ENCODE data around the gene WNT5B.

The WNT5B gene

DNA sequence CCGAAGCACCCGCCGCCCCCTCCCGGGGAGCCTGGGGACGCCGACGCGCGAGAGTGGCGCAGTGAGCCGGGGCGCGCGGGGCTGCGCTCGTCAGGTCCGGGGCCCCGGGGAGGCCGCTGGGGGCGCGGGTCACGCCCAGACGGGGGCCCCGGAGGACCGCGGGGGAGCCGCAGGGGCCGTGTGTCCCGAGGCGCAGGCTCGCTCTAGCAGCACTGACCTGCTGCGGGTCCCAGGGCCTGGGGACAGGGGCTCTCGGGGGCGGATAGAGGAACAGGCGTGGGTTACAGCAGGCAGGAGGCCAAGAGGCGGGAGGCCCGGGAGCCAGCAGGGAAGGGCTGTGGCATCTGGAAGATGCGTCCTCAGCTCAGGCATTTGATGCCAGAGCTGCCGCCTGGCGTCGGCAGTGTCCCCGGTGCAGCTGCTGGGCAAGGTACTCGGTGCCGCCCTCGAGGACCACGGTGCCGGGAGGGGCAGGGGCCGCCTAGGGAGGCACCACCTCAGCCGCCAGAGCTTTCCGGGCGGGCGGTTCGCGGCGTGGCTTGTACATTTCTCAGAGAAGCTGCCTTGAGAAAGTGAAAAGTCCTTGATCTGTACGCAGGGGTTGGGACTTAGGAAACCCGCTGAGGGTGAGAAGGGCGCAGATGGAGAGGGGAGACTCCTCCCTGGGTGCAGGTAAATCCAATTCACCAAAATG lies 1.2 kb downstream of the WNT5B start:
- peak; percentile 53 for DNase-seq (ENCODE audit: low spot score)

DNA sequence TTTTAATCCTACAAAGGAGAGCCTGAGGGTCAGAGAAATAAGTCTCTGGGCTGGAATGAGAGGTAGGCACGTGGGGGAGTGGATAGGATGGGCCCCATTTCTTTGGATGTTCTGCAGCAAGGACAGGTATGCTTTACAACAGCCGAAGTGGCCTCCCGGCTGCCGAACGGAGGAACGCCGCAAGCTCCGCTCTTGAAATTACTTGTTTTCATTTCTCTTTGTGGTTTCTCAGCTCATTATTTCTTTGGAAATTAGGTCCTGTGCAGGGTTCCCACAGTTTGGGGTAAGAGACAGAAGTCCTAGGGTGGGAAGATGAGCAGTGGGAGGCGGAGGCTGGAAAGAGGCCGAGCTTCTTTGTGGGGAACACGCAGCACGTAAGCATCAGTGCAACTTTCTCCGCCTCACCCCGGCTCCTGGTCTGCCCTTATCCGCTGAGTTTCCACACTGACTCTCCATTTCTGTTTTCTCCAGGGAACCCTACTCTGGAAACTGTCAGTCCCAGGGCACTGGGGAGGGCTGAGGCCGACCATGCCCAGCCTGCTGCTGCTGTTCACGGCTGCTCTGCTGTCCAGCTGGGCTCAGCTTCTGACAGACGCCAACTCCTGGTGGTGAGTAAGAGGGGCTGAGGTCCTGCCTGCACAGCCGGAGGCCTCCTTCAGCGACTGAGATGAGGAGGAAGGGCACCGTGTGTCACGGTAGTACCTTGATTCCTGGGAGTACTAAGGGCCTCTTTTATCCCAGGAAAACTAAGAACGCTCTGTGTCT lies 2.0 kb downstream of the WNT5B start:
- DNase-seq (ENCODE audit: low spot score) = no peak

DNA sequence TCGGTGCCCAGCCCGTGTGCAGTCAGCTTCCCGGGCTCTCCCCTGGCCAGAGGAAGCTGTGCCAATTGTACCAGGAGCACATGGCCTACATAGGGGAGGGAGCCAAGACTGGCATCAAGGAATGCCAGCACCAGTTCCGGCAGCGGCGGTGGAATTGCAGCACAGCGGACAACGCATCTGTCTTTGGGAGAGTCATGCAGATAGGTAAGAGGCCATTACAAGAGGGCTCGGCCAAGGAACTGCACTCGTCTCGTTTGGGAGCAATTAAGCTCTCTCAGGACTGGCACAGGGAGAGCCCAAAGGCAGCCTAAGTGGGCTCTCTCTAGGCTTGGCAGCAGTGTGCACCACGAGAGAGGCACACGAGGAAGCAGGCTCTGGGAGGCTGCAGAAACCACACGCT lies 3.7 kb downstream of the WNT5B start:
- DNase-seq (ENCODE audit: low spot score) = no peak

DNA sequence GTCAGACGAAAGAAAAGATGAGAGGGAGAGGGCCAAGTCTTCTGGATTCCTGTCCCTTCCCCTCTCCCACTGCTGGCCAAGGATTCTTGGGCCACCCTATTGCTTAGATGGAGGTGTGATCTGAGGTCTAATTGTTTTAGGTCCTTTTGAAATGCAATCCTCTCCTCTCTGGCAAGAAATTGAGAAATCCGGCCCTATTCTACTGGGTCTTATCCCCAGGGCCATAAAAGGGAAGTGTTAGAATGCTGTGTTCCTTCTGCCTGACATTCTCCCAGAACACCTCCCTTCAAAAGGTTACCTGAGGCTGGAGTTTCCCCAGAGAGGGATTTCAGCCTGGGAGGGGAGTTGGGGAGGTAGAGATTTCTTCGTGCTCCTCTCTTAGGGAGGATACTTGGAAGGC lies 4.4 kb downstream of the WNT5B start:
- DNase-seq (ENCODE audit: low spot score) = no peak

DNA sequence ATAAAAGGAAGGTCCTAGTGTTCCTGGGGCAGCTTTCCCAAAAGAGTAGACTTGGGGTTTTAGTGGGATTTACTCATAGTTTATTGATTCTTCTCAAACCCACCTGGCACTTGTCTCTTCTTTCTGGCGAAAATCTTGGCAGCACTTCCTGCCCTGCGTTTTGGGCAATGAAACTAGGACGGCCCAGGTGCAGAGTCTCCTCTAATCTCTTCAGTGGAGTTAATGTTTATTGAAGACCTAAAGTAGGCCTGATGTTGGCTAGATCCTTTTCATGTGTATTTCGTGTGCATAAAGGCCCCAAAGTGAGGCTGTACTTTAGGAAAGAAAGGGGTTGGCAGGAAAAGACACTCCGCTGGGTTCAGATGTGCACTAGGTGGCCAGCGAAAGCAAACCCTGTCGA lies 5.1 kb downstream of the WNT5B start:
- DNase-seq (ENCODE audit: low spot score) = no peak

DNA sequence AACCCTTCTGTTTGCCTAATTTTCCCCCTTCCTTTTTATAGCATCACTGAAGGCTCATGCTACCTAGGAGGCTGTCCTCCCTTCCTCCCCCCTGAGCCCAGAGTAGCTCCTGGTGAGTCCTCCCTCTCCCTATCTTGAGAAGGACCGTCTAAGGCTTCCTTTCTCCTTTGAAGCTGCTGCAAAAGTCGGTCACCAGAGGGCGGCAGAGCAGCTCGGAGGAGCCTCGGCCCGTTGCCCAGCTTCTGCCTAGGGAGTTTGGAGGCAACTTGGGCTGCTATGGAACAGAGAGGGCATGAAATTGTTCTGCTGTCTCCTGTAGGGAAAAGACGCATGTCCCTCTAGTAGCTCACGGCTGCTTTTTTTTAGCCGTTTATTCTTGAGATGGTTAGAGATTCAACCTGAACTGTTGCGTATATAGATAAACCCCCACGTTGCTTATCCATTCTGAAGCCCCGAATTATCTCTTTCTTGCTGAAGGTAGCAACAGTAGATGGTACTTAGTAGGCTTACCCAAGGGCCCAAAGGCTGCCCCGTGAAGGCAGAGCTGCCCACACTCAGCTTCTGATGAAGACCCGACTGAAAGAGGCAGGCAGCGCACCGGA lies 5.7 kb downstream of the WNT5B start:
- peak; percentile 81 for DNase-seq (ENCODE audit: low spot score)

DNA sequence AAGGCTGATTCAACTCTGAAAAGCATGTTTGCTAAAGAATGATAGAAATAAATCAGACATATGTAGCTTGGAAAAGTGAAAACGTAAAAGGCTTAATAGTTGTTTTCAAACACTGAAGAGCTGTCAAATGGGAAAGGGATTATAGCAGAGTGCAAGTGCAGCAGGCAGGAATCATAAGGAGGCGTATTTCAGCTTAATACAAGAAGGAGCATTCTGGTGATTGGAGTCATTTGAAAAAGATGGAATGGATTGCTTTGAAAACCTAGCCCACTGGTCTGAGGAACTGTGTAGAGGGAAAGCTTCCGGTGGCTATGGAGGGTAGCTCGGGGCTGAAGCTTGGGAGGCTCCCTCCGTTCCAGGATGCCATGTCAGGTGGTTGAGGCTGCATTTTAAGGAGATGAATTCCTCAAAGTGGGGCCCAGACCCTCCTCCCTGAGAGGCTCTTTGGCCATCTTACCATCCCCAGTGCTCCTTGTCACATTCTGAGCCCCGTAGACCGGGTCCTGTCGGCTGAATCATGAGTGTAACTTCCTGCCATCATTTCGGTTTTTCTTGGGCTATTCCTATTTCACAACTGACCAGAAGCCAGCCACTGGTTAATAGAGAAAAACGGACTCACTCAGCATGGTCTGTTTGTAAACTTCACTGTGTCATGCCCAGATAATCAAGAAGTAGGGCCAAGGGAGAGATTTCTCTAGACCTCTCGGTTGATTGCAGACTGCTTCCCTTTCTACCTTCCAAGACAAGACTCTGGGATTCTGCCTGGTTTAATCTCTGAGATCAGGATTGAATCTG lies 6.5 kb downstream of the WNT5B start:
- no peak for DNase-seq (ENCODE audit: low spot score)

DNA sequence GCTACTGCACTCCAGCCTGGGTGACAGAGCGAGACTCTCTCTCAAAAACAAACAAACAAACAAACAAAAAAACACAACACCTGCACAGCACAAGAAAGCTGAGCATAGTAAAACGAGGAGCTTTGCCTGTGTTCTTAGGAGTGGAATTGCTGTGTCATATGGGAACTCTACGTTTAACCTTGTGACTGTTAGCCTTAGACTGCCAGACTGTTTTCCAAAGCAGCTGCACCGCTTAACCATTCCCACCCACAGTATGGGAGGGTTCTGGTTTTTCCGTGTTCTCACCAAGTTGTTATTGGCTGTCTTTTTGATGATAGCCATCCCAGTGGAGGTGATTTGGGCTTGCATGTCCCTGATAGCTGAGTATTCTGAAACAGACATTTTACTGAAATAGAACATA lies 9.2 kb downstream of the WNT5B start:
- DNase-seq (ENCODE audit: low spot score) = no peak

DNA sequence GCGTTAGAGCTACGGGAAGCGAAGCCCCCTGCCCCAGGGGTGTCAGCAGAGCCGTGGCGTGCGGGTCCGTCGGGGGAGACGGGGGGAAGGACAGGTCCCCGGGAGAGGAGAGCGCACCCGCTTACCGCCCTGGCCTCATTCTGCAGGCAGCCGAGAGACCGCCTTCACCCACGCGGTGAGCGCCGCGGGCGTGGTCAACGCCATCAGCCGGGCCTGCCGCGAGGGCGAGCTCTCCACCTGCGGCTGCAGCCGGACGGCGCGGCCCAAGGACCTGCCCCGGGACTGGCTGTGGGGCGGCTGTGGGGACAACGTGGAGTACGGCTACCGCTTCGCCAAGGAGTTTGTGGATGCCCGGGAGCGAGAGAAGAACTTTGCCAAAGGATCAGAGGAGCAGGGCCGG lies 10.5 kb downstream of the WNT5B start:
- no peak for DNase-seq (ENCODE audit: low spot score)

DNA sequence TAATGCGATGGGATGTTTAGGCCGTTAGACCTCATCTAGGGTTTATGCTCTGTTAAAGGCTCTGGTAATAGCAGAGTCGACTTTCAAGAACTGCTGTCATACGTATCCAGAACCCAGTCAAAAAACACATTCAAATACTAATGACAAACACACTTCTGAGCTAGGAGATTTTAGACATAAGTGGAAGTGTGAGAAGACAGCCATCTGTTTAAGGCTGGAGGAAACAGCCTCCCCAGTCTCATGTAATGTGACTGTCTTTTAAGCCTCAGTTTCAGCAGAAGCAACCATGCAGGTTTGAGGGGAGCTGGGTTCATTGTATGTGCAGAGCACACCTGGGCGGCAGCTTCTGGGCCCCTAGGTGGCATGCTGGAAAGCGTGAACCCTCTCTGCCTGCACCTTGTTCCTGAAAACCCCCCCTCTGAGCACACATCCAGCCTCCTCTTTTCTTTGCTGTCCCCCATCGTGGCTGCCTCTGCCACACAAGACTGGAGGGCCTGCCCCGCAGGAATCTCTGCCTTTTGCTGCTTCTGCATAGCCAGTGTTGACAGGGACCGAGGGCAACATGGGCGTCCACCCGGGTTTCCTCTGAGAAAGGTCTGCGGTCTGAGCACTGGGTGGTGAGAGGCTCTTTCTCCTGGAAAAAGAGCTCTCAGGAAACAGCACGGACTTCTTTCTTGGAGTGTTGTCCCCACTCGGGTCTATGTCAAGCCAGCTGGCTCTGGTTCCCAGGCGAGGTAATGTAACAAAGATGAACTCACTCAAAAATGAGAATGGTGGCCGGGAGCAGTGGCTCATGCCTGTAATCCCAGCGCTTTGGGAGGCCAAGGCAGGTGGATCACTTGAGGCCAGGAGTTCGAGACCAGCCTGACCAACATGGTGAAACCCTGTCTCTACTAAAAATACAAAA lies 11.6 kb downstream of the WNT5B start:
- DNase-seq (ENCODE audit: low spot score) = no peak

DNA sequence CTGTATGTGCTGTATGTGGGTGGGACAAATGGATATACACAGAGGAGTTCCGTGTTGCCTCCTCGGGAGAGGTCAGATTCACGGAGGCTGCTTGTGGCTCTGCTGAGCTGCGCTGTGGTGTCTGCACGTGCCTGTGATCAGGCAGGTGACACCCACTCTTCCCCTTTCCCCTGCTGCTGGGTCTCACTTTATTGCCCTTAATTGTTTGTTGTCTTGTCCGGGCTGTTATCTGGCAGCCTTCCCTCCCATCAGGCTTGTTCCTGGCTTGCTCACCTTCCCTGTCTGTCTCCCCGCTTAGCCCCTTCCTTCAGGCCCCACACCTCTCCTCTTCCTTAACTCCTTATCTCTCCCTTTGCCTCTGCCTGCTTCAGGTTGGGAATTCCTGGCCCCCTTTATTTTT lies 13.5 kb downstream of the WNT5B start:
- DNase-seq (ENCODE audit: low spot score) = no peak

DNA sequence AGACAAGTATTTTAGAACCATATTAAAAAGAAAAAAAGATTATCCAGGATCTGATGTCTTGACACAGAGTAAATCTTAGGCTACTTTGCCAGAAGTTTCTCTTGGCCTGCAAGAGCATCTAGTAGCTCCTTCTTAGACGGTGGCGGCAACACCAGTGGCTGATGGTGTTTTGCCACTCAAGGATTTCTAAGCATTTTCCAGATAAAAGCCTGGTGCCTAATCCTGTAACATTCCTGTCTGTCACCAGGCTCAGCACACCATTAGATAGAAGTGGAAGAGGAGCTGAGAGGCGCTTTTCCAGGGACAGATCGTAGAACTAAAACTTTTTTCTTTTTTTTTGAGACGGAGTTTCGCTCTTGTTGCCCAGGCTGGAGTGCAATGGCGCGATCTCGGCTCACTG lies 14.0 kb downstream of the WNT5B start:
- no peak for DNase-seq (ENCODE audit: low spot score)

DNA sequence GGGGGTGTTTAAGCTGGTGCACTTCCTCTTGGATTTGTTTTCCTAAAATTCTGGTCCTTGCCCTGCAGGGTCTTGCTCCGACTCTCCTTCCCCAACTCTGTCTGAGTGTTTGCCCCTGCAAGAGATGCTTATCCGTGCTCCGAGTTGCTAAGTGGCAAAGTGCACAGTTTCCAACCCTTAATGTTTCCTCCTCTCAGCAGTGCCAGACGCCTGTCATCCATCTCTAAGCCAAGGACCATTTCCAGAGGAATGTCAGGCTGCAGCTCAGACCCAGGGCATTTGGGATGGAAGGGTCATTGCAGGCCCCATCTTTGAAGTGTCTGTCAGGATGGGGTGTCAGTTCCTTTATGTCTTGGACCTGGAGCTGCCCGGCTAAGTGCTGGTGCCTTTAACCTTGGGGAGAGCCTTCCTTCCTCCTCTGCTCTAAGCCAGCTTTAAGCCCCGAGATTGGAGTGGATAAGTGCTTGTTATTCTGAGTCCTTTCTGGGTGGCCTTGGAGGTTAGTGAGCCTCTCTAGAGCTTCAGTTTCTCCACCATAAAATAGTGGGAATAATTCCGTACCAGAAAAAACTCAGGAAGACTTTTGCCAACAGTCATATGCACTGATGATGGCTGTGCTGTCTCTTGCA lies 15.0 kb downstream of the WNT5B start:
- no peak for DNase-seq (ENCODE audit: low spot score)

DNA sequence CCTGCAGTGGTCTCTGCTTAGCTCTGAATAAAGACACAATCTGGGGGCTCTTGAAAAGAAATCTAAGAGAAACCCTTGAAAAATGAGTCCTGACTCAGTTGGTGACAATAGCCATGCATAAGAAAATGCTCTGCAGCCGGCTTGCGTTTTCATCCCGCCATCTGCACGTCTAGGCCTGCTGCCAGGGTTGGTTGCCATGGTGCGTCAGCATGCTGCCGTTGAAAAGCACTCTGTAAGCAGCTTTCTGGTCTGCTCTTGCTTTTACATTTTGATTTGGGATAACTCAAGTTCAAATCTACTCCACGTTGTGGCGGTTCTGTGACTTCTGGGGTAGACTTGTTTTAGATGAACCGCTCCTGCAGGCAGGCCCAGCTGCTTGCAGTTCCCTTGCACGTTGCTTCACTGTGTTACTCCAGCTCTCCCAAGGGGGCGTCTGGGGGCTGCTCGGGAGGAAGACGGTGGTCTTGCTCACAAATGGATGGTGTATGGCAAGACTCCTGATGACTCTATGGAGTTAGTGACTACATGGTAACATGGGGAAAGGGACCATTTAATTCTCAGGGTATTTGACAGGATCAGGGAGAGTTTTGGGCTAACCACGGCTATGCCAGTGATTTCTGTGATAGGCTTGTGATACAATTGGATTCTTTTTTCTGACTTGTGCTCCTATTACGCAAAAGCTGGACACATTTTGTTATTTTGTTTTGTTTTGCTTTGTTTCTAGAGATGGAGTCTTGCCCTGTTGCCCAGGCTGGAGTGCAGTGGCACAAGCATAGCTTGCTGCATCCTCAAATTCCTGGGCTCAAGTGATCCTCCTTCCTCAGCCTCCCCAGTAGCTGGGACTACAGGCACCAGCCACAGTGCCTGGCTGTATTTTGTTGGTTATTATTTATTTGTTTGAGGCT lies 15.8 kb downstream of the WNT5B start:
- DNase-seq (ENCODE audit: low spot score) = no peak

DNA sequence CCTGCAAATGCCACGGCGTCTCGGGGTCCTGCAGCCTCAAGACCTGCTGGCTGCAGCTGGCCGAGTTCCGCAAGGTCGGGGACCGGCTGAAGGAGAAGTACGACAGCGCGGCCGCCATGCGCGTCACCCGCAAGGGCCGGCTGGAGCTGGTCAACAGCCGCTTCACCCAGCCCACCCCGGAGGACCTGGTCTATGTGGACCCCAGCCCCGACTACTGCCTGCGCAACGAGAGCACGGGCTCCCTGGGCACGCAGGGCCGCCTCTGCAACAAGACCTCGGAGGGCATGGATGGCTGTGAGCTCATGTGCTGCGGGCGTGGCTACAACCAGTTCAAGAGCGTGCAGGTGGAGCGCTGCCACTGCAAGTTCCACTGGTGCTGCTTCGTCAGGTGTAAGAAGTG lies 16.8 kb downstream of the WNT5B start:
- no peak for DNase-seq (ENCODE audit: low spot score)

DNA sequence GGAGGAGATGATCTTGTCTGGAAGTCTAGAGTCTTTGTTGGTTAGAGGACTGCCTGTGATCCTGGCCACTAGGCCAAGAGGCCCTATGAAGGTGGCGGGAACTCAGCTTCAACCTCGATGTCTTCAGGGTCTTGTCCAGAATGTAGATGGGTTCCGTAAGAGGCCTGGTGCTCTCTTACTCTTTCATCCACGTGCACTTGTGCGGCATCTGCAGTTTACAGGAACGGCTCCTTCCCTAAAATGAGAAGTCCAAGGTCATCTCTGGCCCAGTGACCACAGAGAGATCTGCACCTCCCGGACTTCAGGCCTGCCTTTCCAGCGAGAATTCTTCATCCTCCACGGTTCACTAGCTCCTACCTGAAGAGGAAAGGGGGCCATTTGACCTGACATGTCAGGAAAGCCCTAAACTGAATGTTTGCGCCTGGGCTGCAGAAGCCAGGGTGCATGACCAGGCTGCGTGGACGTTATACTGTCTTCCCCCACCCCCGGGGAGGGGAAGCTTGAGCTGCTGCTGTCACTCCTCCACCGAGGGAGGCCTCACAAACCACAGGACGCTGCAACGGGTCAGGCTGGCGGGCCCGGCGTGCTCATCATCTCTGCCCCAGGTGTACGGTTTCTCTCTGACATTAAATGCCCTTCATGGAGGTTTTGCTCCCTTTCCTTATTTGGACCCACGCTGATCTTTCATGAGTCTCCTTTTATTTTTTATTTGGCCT lies 17.7 kb downstream of the WNT5B start:
- DNase-seq (ENCODE audit: low spot score) = no peak

DNA sequence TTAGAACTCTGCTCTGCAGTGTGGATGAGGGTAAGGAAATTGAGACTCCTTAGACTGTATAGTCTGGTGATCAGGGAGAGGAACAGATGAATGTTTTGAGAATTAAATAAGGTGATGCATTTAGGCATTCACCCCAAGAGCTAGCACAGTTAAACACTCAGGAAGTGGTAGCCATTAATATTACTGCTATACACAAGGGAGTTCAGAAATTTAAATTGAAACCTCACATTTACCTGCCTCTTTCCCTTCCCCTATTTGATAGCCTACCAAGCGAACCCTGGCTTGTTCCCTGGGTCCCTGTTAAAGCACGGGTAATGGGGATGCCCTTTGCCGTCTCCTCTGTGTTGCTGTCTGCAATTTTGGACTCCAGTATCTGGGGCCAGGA lies 18.2 kb downstream of the WNT5B start:
- DNase-seq (ENCODE audit: low spot score) = no peak

DNA sequence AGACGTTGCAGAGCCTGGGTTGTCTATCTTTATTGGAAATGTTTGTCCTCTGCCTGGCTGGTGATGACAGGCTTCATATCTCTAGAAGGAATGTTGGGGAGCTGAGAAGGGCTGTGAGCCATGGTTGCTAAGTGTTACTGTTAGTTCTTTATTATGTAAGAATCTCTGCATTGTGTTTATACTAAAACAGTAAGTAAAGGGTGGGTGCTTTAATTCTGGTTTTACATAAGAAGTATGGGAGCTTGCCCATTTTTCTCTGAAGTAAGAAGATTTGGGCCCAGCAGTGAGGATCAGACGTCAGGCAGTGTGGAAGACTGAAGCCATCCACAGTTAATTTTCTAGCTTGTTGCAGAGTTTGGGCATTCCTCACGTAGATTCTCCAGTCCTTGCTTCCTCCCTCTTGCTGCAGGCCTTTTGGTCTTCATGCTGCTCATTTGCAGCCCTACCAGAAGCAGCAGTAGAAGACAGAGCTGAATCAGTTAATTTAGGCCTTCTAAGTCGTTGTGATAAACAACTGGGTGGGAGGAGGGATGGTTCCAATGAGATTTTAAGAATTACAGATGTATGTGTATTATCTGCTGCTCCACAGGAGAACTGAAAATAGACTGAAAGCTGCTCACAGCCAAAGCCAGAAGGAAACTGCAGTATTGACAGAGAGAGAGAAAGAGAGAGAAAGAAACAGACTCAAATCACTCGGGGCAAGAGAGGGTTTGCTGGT lies 21.4 kb downstream of the WNT5B start:
- no peak for DNase-seq (ENCODE audit: low spot score)

DNA sequence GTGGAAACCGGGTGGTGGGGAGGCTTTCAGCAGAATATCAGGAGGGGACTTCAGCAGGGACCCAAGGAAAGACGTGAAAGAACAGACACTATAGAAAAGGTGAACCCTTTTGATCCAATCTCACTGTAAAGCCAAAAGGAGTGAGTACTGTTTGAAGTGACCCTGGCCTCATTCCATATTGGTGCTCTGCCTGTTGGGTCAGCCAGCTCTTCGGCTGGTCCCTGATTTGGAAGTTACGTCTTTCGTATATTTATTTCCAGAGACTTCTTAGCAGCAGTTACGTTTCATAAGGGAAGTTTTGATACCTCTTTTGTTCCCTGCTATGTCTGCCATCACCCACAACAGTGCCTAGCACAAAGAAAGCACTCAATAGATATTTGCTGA lies 21.9 kb downstream of the WNT5B start:
- DNase-seq (ENCODE audit: low spot score) = no peak

All from iPS-NIHi11 (cell line).